Ishikawa (cell line): ENCODE results near the gene SFN.
A peak's percentile ranks its signal among the peaks of the same experiment; 100 is the strongest.

Experiments
- CEBPB ChIP-seq: IDR thresholded peaks from 2 replicates; pipeline ENCODE4 v1.6.1; 2012
- CREB1 ChIP-seq: IDR thresholded peaks from 2 replicates; pipeline ENCODE4 v1.6.1; 2012; ENCODE audit warnings: low read depth
- EGR1 ChIP-seq: IDR thresholded peaks from 2 replicates; pipeline ENCODE4 v1.6.1; 2012
- EP300 ChIP-seq: IDR thresholded peaks from 2 replicates; pipeline ENCODE4 v1.6.1; 2012; ENCODE audit warnings: borderline replicate concordance
- FOXM1 ChIP-seq: IDR thresholded peaks from 2 replicates; pipeline ENCODE4 v1.6.1; 2012; ENCODE audit warnings: low read depth, borderline replicate concordance
- MAX ChIP-seq: IDR thresholded peaks from 2 replicates; pipeline ENCODE4 v1.6.1; 2012
- NFIC ChIP-seq: IDR thresholded peaks from 2 replicates; pipeline ENCODE4 v1.6.1; 2012
- RAD21 ChIP-seq: IDR thresholded peaks from 2 replicates; pipeline ENCODE4 v1.6.1; 2012; ENCODE audit warnings: low read depth
- REST ChIP-seq: IDR thresholded peaks from 2 replicates; pipeline ENCODE4 v1.6.1; 2012; ENCODE audit warnings: low read depth, mild to moderate bottlenecking
- TAF1 ChIP-seq: IDR thresholded peaks from 2 replicates; pipeline ENCODE4 v1.6.1; 2012; ENCODE audit warnings: low read depth, mild to moderate bottlenecking
- TCF12 ChIP-seq: IDR thresholded peaks from 2 replicates; pipeline ENCODE4 v1.6.1; 2012; ENCODE audit warnings: low read depth
- TEAD4 ChIP-seq: IDR thresholded peaks from 2 replicates; pipeline ENCODE4 v1.6.1; 2012
- USF1 ChIP-seq: IDR thresholded peaks from 2 replicates; pipeline ENCODE4 v1.6.1; 2012
- YY1 ChIP-seq: IDR thresholded peaks from 2 replicates; pipeline ENCODE4 v1.6.1; 2012; ENCODE audit warnings: low read depth
- ZBTB7A ChIP-seq: IDR thresholded peaks from 2 replicates; pipeline ENCODE4 v1.6.1; 2012; ENCODE audit warnings: low read depth

SFN gene

GRCh38 chr1:26900815-26901511 is 38.0 kb downstream of the SFN start:
- no peak for TF ChIP-seq EP300
- TF ChIP-seq EGR1: no peak; the same call in 1 of the 2 replicates
- no peak for TF ChIP-seq REST
- no peak for TF ChIP-seq CEBPB
- TF ChIP-seq RAD21: no peak
- no peak for TF ChIP-seq TAF1
- no peak for TF ChIP-seq USF1
- TF ChIP-seq TCF12: no peak

- TF ChIP-seq YY1: no peak
- no peak for TF ChIP-seq USF1
- TF ChIP-seq NFIC: peak; percentile 68; the same call in 1 of the 2 replicates
These were observed 44.3 kb downstream of the SFN start for GRCh38 chr1:26907071-26907917.

GRCh38 chr1:26909951-26910342 is 47.0 kb downstream of the SFN start:
- TF ChIP-seq NFIC: no peak
- TF ChIP-seq REST: no peak
- TF ChIP-seq YY1: no peak
- no peak for TF ChIP-seq EP300
- no peak for TF ChIP-seq TCF12
- TF ChIP-seq FOXM1: no peak
- no peak for TF ChIP-seq TEAD4
- no peak for TF ChIP-seq CREB1
- no peak for TF ChIP-seq ZBTB7A
- no peak for TF ChIP-seq USF1
- no peak for TF ChIP-seq MAX
- no peak for TF ChIP-seq CEBPB

GRCh38 chr1:26910343-26911160 is 47.6 kb downstream of the SFN start:
- TF ChIP-seq NFIC (no peak), CREB1 (no peak), EGR1 (no peak), USF1 (no peak), MAX (no peak), YY1 (no peak), CEBPB (no peak), RAD21 (no peak)
